ENCODE data around the gene WNK2.
A peak's percentile ranks its signal among the peaks of the same experiment; 100 is the strongest.
"Not testable (repeated sequence)": the region's sequence is repeated elsewhere in the genome, so short reads cannot be mapped to it uniquely, and the experiment has no call there.

The WNK2 gene

DNA sequence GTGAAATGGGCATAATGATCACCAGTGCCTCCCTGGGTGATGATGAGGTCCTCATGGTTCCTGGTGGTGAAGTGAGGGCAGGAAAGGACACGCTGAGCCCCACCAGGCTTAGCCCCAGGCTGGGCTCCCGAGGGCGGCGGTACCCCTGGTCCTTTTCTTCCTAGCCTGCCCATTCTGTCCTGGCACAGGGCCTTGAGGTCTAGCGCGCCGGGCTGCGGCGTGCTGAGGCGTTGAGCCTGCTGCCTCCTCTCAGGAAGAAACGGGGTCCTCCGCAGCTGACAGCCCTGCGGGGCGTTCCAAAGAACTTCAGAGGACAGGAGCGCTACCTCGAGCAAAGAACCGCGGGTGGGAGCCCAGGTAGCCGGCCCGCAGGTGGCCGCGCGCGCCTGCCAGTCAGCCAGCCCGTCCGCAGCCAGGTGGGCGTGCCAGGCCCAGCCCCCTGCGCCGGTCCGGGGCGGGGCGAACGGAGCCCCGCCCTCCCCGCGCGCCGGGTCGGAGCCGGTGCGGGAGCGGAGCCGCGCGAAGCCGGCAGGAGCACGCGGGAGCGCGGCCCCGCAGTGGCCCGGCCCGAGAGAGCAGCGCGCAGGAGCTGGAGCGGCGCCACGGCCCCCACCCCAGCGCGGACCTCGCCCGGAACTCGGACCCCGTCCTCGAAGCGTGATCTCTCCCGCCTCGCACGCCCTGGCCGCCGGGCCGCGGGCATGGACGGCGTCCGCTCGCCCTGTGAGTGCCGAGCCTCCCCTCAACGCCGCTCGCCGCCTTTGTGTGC lies at the start of gene WNK2:
Gene WNK2, plus strand, starts transcription at position 477 of the 769 bp plus-strand sequence. CDS start 791 bp downstream, outside the sequence.
- Mint-ChIP-seq H3K27me3 (peaks cover 48% of the 10 kb centered on the region), H3K27ac (no peak within 1 kb of the TSS), H3K4me1 (ENCODE audit: low read depth) (peaks cover 4% of the 10 kb centered on the region), H3K4me3 (peak within 1 kb of the TSS; percentile 67), H3K9me3 (no peaks in the 10 kb centered on the region), H3K36me3 (ENCODE audit: low read depth) (no peaks in the 10 kb centered on the region)

DNA sequence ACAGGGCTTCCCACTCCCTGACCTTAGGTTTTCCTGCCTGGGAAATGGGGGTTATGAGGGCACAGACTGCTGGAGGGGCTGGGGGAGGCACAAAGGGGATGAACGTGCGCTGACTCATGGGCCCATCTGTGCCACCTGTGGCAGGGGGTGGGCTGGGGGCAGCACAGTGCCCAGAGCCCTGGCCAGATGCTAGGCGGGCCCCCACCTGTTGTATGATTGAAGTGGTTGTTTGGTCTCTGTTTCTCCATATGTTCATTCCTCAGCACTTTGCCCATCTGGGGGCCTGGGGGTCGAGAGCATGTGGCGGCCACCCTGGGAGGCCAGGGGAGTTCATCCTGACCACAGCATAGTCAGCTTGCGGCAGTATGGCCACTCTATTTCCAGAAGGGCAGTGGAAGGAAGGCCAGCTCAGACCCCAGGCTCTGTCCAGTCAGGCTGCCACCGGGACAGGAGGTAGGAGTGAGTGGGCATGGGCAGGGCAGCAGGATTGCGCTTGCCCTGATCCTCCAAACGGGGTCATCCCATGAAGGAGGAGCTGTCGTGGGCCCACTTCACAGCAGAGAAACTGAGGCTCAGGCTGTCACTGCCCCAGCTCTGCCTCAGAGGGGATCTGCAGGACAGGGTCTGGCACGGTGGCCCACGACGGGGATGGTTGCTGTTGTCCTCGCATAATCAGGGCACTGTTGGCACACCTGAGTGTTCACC lies 49.0 kb upstream of the WNK2 start:
- Mint-ChIP-seq H3K4me1 (ENCODE audit: low read depth) (peaks cover 70% of the 10 kb centered on the region), H3K36me3 (ENCODE audit: low read depth) (peaks cover 8% of the 10 kb centered on the region), H3K27me3 (no peaks in the 10 kb centered on the region), H3K27ac (peak overlapping the region; percentile 85), H3K4me3 (peak overlapping the region; percentile 83), H3K9me3 (no peaks in the 10 kb centered on the region)

DNA sequence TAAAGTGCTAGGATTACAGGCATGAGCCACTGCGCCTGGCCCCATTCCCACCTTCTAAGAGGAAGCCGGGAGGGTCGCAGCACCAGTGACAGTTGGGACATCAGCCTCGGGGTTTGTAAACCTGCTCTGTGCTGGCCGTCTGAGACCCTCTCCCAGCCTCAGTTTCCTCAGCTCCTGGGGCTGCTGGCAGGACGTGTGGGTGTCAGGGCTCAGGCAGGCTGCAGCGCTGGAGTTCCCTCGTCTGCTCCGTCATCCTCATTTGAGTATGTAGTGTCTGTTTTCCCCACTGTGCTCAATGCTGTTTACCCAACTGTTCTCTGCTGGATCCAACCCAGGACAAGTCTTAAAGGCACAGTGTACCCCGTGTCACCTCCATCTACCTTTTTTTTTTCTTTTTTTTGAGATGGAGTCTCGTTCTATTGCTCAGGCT lies 47.9 kb upstream of the WNK2 start:
- no peak overlapping the region for H3K4me3 Mint-ChIP-seq
- H3K27ac Mint-ChIP-seq, result no peak overlapping the region
- H3K27me3 Mint-ChIP-seq, result no peaks in the 10 kb centered on the region
- no peaks in the 10 kb centered on the region for H3K9me3 Mint-ChIP-seq
- peaks cover 69% of the 10 kb centered on the region for H3K4me1 Mint-ChIP-seq (ENCODE audit: low read depth)
- H3K36me3 Mint-ChIP-seq (ENCODE audit: low read depth), result peaks cover 8% of the 10 kb centered on the region

DNA sequence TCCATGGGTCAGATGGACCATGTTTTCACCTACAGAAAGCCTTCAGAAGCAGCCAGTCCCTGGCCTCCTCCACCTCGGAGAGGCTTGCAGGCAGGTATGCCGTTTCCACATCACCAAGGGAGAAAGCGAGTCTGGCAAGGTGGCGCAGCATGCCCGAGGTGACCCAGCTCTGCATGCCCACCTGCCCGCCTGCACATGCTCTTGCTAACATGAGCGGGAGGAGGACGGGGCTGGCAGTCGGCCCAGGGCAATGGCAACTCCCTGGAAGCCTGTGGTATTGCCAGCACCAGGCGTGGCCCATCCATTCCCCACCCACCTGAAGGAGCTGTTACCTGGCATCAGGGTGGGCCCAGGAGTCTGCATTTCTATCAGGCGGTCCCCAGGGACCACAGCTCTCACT lies 46.6 kb upstream of the WNK2 start:
- Mint-ChIP-seq H3K27me3 (no peaks in the 10 kb centered on the region), H3K9me3 (no peaks in the 10 kb centered on the region), H3K36me3 (ENCODE audit: low read depth) (no peaks in the 10 kb centered on the region), H3K4me1 (ENCODE audit: low read depth) (peaks cover 58% of the 10 kb centered on the region), H3K27ac (no peak overlapping the region), H3K4me3 (no peak overlapping the region)

DNA sequence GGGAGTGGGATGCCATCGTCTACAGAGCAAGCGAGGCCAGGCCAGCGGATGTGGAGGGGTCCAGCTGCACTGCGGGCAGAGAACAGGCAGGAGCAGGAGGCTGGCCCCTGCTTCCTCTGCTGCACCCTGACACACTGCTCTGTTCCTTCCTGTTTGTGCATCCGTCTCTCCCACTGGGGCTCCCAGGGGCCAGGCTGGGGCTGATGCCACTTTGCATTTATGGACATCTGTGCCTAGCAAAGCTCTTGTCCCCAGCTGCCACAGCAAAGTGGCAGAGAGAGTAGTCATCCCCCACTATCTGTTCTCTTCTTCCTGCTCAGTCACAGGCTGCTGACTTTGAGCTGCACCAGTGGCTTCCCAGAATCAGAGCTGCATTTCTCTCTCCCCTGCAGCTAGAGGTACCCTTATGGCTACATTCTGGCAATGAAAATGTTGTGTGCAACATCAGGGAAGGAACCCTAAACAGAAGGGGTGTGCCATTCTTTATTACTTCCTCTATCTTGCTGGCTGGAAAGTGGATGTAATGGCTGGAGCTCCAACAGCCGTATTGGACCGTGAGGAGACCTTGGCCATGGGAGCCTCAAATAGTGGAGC lies 45.7 kb upstream of the WNK2 start:
- no peak overlapping the region for H3K27ac Mint-ChIP-seq
- no peak overlapping the region for H3K4me3 Mint-ChIP-seq

DNA sequence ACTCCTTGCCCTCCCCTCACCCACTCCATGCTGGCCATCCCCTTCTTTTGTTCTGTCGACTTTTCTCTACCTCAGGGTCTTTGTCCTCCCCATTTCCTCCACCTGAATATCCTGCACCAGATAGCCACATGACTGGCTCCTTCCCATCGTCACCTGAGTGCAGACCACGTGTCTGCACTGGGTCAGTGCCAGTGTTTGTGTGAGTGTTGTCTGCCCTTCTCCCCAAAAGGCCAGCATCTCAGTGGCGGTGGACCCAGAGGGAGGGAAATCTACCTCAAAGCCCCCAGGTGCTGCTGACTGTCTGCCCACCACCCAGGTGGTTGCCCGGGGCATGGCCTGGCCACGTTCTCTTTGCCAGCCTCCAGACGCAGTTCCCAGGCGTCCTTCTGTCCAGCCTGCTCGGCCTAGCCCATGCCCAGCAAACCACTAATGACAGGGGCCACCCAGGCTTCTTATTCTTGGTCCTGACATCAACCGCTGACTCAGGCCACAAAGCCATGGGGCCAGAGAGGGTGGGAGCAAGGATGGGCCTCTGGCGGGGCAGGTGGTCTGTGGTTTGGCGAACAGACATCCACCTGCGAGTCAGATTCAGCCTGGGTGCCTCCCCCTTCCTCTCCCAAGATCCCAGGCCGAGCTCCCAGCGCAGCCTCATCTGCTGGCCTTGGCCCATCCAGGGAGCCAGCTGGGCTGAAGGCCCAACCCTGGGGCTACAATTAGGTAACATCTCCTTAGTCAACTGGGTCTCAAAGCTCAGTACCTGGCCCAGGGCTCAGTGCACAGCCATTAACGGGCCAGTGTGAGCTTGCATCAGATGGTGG lies 44.4 kb upstream of the WNK2 start:
- Mint-ChIP-seq H3K9me3 (no peaks in the 10 kb centered on the region), H3K27me3 (no peaks in the 10 kb centered on the region), H3K4me1 (ENCODE audit: low read depth) (peaks cover 67% of the 10 kb centered on the region), H3K4me3 (no peak overlapping the region), H3K27ac (no peak overlapping the region), H3K36me3 (ENCODE audit: low read depth) (no peaks in the 10 kb centered on the region)

More for the DNA sequence above, 45.7 kb upstream of the WNK2 start:
- Mint-ChIP-seq H3K27me3 (no peaks in the 10 kb centered on the region), H3K36me3 (ENCODE audit: low read depth) (no peaks in the 10 kb centered on the region), H3K9me3 (no peaks in the 10 kb centered on the region), H3K4me1 (ENCODE audit: low read depth) (peaks cover 56% of the 10 kb centered on the region)

DNA sequence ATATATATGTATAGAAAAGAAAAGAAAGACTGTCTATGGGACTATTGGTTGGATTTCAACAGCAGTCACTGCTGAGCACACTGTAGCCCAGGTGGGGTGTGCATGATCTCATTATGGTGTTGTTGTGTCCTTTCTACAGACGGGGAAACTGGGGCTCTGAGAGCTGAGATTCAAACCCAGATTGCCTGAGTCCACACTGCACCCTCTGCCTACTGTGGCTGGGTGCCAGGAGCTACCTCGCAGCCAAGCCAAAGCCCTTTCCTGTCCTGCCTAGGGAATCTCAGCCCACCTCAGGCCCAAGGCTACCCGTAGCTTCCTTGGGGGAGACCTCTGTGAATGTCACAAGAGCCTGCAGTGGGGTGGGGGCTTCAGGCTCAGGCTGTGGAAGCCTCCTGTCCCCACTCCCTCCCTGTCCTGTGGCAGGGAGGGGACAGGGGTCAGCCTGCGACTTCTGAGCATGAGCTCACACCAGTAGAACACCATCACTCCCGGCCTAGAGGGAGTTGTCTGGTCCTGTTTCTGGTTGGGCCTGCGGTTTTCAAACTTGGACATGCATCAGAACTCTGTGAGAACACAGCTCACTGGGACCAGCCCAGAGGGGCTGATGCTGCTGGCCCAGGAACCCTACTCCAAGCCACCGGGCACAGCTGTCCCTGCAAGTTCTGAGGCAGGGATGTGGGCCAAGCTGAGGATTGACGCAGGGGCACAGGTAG lies 42.0 kb upstream of the WNK2 start:
- peaks cover 8% of the 10 kb centered on the region for H3K9me3 Mint-ChIP-seq
- no peaks in the 10 kb centered on the region for H3K27me3 Mint-ChIP-seq
- no peak overlapping the region for H3K4me3 Mint-ChIP-seq

DNA sequence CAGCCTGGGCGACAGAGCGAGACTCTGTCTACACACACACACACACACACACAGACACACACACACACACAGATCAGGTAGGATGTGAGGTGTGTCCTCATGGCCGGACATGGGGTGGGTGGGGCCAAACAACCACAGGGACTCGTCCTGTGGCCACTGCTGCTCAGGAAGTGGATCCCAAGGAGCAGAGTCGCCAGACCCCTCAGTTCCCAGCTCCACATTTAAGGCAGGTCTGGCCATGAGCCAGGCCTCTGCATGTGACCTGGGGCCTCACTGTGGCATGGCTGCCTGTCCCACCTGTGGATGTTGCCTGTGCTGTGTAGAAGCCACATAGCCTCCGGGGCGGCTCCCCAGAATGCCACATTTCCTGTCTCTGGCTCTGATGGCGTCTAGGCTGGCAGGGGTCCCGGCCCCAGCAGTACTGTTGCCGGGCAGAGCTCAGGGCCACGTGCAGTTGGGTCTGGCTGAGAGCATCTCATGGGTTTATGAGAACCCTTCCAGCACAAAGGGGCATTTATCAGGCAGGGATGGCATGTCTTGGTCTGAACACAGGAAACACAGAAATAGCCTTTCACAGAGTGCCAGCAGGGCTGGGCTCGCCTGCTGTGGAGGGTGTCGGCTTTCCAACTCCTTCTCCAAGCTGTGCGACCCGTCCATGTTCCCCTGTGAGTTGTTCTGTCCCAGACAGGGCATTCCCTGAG lies 40.0 kb upstream of the WNK2 start:
- Mint-ChIP-seq H3K4me1 (ENCODE audit: low read depth) (peaks cover 64% of the 10 kb centered on the region), H3K27ac (peak overlapping the region; percentile 75), H3K36me3 (ENCODE audit: low read depth) (peaks cover 17% of the 10 kb centered on the region), H3K27me3 (no peaks in the 10 kb centered on the region), H3K9me3 (peaks cover 20% of the 10 kb centered on the region), H3K4me3 (no peak overlapping the region)

More for the DNA sequence above, 42.0 kb upstream of the WNK2 start:
- peaks cover 10% of the 10 kb centered on the region for H3K36me3 Mint-ChIP-seq (ENCODE audit: low read depth)
- peaks cover 61% of the 10 kb centered on the region for H3K4me1 Mint-ChIP-seq (ENCODE audit: low read depth)
- no peak overlapping the region for H3K27ac Mint-ChIP-seq

DNA sequence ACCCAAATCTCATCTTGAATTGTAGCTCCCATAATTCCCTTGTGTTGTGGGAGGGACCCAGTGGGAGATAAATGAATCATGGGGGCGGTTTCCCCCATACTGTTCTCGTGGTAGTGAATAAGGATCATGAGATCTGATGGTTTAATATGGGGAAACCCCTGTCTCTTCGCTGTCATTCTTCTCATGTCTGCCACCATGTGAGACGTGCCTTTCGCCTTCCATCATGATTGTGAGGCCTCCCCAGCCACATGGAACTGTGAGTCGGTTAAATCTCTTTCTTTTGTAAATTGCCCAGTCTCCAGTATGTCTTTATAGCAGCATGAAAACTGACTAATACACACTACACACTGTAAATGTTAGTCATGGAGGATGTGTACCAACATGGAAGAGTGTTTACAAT lies 37.2 kb upstream of the WNK2 start:
- not testable (repeated sequence) for H3K27me3 Mint-ChIP-seq
- H3K36me3 Mint-ChIP-seq (ENCODE audit: low read depth), result peaks cover 17% of the 10 kb centered on the region
- H3K4me1 Mint-ChIP-seq (ENCODE audit: low read depth), result peaks cover 64% of the 10 kb centered on the region
- H3K9me3 Mint-ChIP-seq, result peaks cover 20% of the 10 kb centered on the region
- peak overlapping the region; percentile 91 for H3K27ac Mint-ChIP-seq
- peak overlapping the region; percentile 38 for H3K4me3 Mint-ChIP-seq

DNA sequence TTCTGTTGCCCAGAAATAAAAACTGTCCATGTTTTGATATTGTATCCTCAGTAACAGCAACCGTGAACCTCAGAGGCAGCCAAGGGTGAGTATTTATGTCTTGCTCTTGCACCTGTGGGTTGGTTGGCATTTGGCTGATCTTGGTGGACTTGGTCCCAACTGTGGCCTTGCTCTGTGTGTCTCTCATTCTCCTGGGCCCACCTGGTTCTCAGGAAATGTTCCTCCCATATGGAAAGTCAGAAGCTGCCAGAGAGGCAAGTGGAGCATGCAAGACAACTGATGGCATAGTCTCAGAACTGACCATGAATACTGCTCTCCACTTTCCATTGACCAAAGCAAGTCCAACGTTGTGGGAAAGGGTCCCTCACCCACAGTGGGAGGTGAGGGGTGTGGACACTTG lies 36.3 kb upstream of the WNK2 start:
- Mint-ChIP-seq H3K9me3 (peaks cover 20% of the 10 kb centered on the region), H3K27ac (peak overlapping the region; percentile 15), H3K4me1 (ENCODE audit: low read depth) (peaks cover 59% of the 10 kb centered on the region), H3K36me3 (ENCODE audit: low read depth) (peaks cover 17% of the 10 kb centered on the region), H3K27me3 (no peaks in the 10 kb centered on the region), H3K4me3 (no peak overlapping the region)

DNA sequence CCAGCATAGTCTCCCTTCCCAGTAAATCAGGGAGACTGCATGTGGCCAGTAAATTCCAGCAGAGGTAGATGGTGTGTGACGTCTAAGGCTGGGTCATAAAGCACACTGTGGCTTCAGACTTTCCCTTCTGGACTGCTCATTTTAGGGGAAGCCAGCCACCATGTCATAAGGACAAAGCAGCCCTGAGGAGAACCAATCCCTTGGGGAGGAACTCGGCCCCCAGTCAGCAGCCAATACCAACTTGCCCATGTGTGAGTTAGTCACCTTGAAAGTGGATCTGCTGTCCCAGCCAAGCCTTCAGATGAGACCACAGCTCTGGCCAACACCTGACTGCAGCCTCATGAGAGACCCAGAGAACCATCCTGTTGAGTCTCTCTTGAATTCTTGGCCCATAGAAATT lies 35.2 kb upstream of the WNK2 start:
- peaks cover 51% of the 10 kb centered on the region for H3K4me1 Mint-ChIP-seq (ENCODE audit: low read depth)
- peaks cover 17% of the 10 kb centered on the region for H3K36me3 Mint-ChIP-seq (ENCODE audit: low read depth)
- H3K27ac Mint-ChIP-seq, result peak overlapping the region; percentile 81
- peak overlapping the region; percentile 17 for H3K4me3 Mint-ChIP-seq
- no peaks in the 10 kb centered on the region for H3K27me3 Mint-ChIP-seq
- peaks cover 20% of the 10 kb centered on the region for H3K9me3 Mint-ChIP-seq

DNA sequence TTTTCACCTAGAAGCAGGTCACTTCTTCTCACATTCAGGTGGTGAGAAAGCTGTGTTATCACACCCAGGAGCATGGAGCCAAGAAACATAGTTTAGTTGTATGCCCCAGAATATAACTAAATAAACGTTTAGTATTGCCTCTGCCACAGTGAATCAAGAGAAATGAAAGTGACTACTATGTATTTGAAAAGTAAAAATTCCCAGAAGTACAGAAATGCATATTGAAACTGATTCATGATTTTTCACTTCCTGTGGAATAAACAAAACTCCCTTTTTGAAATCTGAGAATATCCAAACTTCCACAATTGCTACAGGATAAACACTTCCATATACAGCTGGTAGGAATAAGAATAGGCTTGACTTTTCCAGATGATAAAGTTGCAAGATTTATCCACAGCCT lies 34.6 kb upstream of the WNK2 start:
- H3K4me3 Mint-ChIP-seq, result peak overlapping the region; percentile 17
- H3K9me3 Mint-ChIP-seq, result peaks cover 20% of the 10 kb centered on the region
- H3K27me3 Mint-ChIP-seq, result no peaks in the 10 kb centered on the region
- H3K27ac Mint-ChIP-seq, result peak overlapping the region; percentile 81
- peaks cover 45% of the 10 kb centered on the region for H3K4me1 Mint-ChIP-seq (ENCODE audit: low read depth)
- H3K36me3 Mint-ChIP-seq (ENCODE audit: low read depth), result peaks cover 17% of the 10 kb centered on the region

DNA sequence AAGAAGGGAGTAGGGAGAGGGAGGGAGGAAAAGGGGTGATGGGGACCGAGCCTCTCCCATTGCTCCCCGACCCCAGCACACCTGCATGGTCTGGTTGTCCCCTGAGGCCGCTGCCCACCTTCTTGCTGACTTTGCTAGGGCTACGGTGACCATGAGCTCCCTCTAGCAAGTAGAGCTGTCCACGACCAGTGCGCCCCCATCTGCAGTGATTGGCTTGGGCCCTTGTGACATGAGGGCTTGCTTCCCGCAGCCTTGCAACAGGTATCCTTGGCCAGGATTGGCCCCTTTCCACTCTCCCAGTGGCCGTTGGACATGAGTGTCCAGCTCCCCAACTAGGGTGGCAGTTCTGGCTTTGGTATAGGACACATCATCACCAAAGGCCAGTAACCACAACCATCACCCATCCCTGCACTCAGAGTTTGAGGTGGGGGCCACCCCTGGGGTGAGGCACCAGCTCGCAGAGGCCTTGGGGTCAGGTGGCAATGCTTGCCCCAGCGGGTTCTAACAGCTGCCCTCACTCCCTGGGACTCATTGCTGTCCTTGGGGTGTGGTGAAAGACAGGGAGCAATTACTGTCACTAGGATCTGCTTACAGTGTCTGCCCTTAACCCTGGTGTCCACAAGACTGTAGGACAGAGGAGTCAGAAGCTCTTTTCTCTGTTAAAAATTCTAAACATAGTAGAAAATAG lies 32.7 kb upstream of the WNK2 start:
- Mint-ChIP-seq H3K27me3 (no peaks in the 10 kb centered on the region), H3K27ac (no peak overlapping the region), H3K4me3 (no peak overlapping the region), H3K36me3 (ENCODE audit: low read depth) (peaks cover 13% of the 10 kb centered on the region), H3K9me3 (peaks cover 17% of the 10 kb centered on the region), H3K4me1 (ENCODE audit: low read depth) (peaks cover 37% of the 10 kb centered on the region)

All from stimulated activated naive CD8-positive, alpha-beta T cell treated with anti-CD3 and anti-CD28 coated beads, Interleukin-15, Interleukin-2, amounts not matched to agents 100 ng/mL and 50 ng/mL, for 24 hours (primary cell).